Measurements from ENCODE around the gene PCDHGB7.
A peak's percentile ranks its signal among the peaks of the same experiment; 100 is the strongest.

DNA sequence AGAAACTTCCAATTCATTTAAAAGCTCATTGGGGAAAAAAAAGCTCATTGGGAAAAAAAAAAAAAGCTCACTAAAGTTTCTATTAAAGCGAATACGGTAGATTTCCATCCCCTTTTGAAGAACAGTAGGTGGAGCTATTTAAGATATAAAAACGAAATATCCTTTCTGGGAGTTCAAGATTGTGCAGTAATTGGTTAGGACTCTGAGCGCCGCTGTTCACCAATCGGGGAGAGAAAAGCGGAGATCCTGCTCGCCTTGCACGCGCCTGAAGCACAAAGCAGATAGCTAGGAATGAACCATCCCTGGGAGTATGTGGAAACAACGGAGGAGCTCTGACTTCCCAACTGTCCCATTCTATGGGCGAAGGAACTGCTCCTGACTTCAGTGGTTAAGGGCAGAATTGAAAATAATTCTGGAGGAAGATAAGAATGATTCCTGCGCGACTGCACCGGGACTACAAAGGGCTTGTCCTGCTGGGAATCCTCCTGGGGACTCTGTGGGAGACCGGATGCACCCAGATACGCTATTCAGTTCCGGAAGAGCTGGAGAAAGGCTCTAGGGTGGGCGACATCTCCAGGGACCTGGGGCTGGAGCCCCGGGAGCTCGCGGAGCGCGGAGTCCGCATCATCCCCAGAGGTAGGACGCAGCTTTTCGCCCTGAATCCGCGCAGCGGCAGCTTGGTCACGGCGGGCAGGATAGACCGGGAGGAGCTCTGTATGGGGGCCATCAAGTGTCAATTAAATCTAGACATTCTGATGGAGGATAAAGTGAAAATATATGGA, 13.0 kb downstream of the PCDHGB7 start, which contains the start of gene PCDHGA12:
- TF ChIP-seq, protein P1, sequence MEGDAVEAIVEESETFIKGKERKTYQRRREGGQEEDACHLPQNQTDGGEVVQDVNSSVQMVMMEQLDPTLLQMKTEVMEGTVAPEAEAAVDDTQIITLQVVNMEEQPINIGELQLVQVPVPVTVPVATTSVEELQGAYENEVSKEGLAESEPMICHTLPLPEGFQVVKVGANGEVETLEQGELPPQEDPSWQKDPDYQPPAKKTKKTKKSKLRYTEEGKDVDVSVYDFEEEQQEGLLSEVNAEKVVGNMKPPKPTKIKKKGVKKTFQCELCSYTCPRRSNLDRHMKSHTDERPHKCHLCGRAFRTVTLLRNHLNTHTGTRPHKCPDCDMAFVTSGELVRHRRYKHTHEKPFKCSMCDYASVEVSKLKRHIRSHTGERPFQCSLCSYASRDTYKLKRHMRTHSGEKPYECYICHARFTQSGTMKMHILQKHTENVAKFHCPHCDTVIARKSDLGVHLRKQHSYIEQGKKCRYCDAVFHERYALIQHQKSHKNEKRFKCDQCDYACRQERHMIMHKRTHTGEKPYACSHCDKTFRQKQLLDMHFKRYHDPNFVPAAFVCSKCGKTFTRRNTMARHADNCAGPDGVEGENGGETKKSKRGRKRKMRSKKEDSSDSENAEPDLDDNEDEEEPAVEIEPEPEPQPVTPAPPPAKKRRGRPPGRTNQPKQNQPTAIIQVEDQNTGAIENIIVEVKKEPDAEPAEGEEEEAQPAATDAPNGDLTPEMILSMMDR (IDR thresholded peaks at IDR 0.05) = peak; percentile 68
- TF ChIP-seq EZH2 (IDR thresholded peaks at IDR 0.05; ENCODE audit: borderline replicate concordance, insufficient read depth, low read depth, low read length, poor library complexity, severe bottlenecking) = no peak

All from B cell (primary cell).